ENCODE data around the gene EMP2.

The EMP2 gene

DNA sequence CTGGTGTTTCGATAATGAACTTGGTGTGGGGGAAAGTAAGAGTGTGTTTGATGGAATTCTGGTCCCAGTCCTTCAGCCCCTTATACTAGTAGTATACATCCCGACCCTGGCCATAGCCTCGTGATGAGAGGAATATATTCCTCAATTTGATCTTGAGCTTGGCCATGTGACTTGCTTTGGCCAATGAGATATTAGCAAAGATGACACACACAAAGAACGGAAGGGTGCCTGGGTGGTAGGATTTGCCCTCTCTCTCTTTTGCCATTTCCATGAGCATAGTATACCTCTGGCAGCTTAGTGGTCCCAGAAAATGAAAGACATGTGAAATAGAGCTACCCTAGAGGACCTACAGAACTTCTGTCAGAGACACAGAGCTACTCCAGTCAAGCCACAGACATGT, 2.9 kb upstream of the EMP2 start:
- H3F3A ChIP-seq (ENCODE audit: low read depth), result no peaks in the 10 kb centered on the region
- no peaks in the 10 kb centered on the region for H3K4me1 ChIP-seq (ENCODE audit: insufficient read depth, low read length, poor library complexity, severe bottlenecking)
- no peak for TF ChIP-seq EZH2phosphoT487 (IDR thresholded peaks at IDR 0.05; ENCODE audit: borderline replicate concordance)
- TF ChIP-seq, protein P1, sequence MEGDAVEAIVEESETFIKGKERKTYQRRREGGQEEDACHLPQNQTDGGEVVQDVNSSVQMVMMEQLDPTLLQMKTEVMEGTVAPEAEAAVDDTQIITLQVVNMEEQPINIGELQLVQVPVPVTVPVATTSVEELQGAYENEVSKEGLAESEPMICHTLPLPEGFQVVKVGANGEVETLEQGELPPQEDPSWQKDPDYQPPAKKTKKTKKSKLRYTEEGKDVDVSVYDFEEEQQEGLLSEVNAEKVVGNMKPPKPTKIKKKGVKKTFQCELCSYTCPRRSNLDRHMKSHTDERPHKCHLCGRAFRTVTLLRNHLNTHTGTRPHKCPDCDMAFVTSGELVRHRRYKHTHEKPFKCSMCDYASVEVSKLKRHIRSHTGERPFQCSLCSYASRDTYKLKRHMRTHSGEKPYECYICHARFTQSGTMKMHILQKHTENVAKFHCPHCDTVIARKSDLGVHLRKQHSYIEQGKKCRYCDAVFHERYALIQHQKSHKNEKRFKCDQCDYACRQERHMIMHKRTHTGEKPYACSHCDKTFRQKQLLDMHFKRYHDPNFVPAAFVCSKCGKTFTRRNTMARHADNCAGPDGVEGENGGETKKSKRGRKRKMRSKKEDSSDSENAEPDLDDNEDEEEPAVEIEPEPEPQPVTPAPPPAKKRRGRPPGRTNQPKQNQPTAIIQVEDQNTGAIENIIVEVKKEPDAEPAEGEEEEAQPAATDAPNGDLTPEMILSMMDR (conservative IDR thresholded peaks at IDR 0.05; ENCODE audit: low read length), result no peak
- H3K36me3 ChIP-seq (ENCODE audit: insufficient read depth, low read length), result no peaks in the 10 kb centered on the region
- no peak overlapping the region for H3K4me2 ChIP-seq (ENCODE audit: low read depth, low read length, poor library complexity, severe bottlenecking)
- no peaks in the 10 kb centered on the region for H3K27me3 ChIP-seq (ENCODE audit: insufficient read depth, low read length, poor library complexity, severe bottlenecking)
- no peaks in the 10 kb centered on the region for H3K9me2 ChIP-seq (replicated peaks; ENCODE audit: low read depth, low read length)
- H2AFZ ChIP-seq (ENCODE audit: low read length), result no peak overlapping the region
- H3K9me3 ChIP-seq (ENCODE audit: insufficient read depth, low read depth, low read length), result no peaks in the 10 kb centered on the region
- H4K20me1 ChIP-seq (ENCODE audit: insufficient read depth, low read length, poor library complexity, severe bottlenecking), result no peaks in the 10 kb centered on the region
- H3K9ac ChIP-seq (ENCODE audit: low read depth, low read length, poor library complexity, severe bottlenecking), result no peak overlapping the region
- no peak overlapping the region for H3K4me3 ChIP-seq (ENCODE audit: low read length, poor library complexity, severe bottlenecking)
- no peaks in the 10 kb centered on the region for H3K79me2 ChIP-seq (ENCODE audit: insufficient read depth, low read length)

DNA sequence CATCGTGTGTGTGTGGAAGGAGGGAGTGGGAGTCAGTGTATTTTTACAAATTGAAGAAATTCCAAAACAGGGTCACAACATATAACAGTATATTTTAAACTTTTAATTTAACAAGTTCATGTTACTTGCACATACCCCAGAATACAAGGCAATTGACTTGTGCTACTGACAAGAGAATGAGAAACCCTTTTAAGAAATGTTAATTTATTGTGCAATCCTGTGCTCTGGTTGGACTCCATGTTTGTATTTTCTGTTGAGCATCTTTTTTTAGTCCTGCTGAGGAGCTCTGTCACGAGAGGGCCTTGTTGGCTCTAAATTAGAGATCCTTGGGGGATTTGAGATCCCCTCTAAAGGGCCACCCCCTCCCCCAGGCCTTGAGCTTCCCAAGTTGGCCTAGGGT, 1.1 kb upstream of the EMP2 start:
- H3K79me2 ChIP-seq (ENCODE audit: insufficient read depth, low read length), result no peaks in the 10 kb centered on the region
- no peak overlapping the region for H3K9ac ChIP-seq (ENCODE audit: low read depth, low read length, poor library complexity, severe bottlenecking)
- TF ChIP-seq, protein P1 (conservative IDR thresholded peaks at IDR 0.05; ENCODE audit: low read length), result no peak
- no peak for TF ChIP-seq EZH2phosphoT487 (IDR thresholded peaks at IDR 0.05; ENCODE audit: borderline replicate concordance)
- no peaks in the 10 kb centered on the region for H3K9me3 ChIP-seq (ENCODE audit: insufficient read depth, low read depth, low read length)
- H3K4me2 ChIP-seq (ENCODE audit: low read depth, low read length, poor library complexity, severe bottlenecking), result no peak overlapping the region
- H2AFZ ChIP-seq (ENCODE audit: low read length), result no peak overlapping the region
- H3K27me3 ChIP-seq (ENCODE audit: insufficient read depth, low read length, poor library complexity, severe bottlenecking), result no peaks in the 10 kb centered on the region
- H3K4me1 ChIP-seq (ENCODE audit: insufficient read depth, low read length, poor library complexity, severe bottlenecking), result no peaks in the 10 kb centered on the region
- H4K20me1 ChIP-seq (ENCODE audit: insufficient read depth, low read length, poor library complexity, severe bottlenecking), result no peaks in the 10 kb centered on the region
- no peak overlapping the region for H3K4me3 ChIP-seq (ENCODE audit: low read length, poor library complexity, severe bottlenecking)
- no peaks in the 10 kb centered on the region for H3K36me3 ChIP-seq (ENCODE audit: insufficient read depth, low read length)
- H3K9me2 ChIP-seq (replicated peaks; ENCODE audit: low read depth, low read length), result no peaks in the 10 kb centered on the region
- no peaks in the 10 kb centered on the region for H3F3A ChIP-seq (ENCODE audit: low read depth)

- TF ChIP-seq EZH2phosphoT487 (IDR thresholded peaks at IDR 0.05; ENCODE audit: borderline replicate concordance), result no peak
- TF ChIP-seq, protein P1 (conservative IDR thresholded peaks at IDR 0.05; ENCODE audit: low read length), result no peak
- H3K9me3 ChIP-seq (ENCODE audit: insufficient read depth, low read depth, low read length), result no peaks in the 10 kb centered on the region
- no peaks in the 10 kb centered on the region for H3K36me3 ChIP-seq (ENCODE audit: insufficient read depth, low read length)
- no peaks in the 10 kb centered on the region for H4K20me1 ChIP-seq (ENCODE audit: insufficient read depth, low read length, poor library complexity, severe bottlenecking)
- H3K4me1 ChIP-seq (ENCODE audit: insufficient read depth, low read length, poor library complexity, severe bottlenecking), result no peaks in the 10 kb centered on the region
- no peak overlapping the region for H2AFZ ChIP-seq (ENCODE audit: low read length)
- H3K4me2 ChIP-seq (ENCODE audit: low read depth, low read length, poor library complexity, severe bottlenecking), result no peak overlapping the region
- no peak overlapping the region for H3K9ac ChIP-seq (ENCODE audit: low read depth, low read length, poor library complexity, severe bottlenecking)
- no peaks in the 10 kb centered on the region for H3K79me2 ChIP-seq (ENCODE audit: insufficient read depth, low read length)
- H3K27me3 ChIP-seq (ENCODE audit: insufficient read depth, low read length, poor library complexity, severe bottlenecking), result no peaks in the 10 kb centered on the region
- no peaks in the 10 kb centered on the region for H3K9me2 ChIP-seq (replicated peaks; ENCODE audit: low read depth, low read length)
- no peaks in the 10 kb centered on the region for H3F3A ChIP-seq (ENCODE audit: low read depth)
- H3K4me3 ChIP-seq (ENCODE audit: low read length, poor library complexity, severe bottlenecking), result no peak overlapping the region
Observed at GRCh38 chr16:10580883-10581247, 467 bp upstream of the EMP2 start.

All from Loucy (cell line).